ENCODE data around the gene AEN.

AEN gene, protein sequence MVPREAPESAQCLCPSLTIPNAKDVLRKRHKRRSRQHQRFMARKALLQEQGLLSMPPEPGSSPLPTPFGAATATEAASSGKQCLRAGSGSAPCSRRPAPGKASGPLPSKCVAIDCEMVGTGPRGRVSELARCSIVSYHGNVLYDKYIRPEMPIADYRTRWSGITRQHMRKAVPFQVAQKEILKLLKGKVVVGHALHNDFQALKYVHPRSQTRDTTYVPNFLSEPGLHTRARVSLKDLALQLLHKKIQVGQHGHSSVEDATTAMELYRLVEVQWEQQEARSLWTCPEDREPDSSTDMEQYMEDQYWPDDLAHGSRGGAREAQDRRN

DNA sequence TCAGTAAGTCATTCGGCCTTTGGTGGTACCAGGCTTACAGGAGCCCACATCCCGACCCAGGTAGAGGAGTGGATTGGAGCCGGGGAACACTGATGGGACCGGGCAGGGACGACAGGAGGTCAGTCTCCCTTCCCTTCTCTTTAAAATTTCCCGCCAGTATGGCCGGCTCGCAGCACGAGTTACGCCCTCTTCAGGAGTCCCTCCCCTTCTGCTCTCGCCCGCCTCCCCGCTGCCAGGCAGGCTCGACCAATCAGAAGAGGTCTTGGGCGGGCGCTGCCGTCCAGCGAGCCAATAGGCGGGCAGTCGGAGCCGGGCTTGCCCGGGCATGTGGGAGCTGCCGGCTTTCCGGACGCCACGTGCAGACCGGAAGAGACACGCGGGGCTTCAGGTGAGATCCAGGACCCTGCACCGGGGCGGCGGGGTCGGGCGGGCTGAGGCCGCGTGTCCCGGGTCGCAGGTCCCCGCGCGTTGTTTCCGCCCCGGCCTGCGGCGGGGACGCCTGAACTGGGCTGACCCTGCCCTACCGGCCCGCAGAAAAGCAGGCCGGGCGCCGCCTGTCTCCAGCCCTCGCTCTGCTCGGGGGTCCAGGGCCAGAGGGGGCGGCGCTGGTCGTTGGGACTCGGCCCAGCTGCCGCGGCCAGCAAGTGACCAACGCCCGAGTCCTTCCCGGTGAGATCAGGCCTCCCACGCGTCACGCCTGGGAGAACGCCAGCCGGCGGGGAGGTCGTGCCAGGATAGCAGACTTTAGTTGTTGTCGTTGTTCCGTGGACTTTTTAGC is at the start of gene AEN:
Gene AEN, plus strand, starts transcription at position 346 of the 778 bp plus-strand sequence. CDS start 4,870 bp downstream, outside the sequence.
- peak; percentile 94 to 98 (median 98) for DNase-seq

DNA sequence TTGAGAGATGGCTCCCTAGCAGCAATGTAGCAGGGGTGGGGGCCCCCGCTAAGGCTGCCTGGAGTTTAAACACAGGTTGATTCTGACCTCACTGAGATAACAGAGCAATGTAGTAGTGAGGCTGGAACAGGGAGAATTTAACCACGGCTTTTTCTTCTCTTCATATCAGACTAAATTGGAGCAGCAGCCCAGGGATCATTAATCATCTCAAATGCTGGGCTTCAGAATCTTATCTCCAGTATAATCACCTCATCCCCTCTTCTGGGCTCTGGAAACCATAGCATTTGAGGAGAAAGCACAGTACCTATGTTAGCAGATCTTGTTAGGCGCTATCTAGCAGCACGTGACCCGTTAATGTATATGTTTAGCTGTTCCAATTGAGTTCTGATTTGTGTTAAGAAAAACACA is 49.3 kb upstream of the AEN start:
- DNase-seq, result peak in 1 of 3 experiments; percentile 24

DNA sequence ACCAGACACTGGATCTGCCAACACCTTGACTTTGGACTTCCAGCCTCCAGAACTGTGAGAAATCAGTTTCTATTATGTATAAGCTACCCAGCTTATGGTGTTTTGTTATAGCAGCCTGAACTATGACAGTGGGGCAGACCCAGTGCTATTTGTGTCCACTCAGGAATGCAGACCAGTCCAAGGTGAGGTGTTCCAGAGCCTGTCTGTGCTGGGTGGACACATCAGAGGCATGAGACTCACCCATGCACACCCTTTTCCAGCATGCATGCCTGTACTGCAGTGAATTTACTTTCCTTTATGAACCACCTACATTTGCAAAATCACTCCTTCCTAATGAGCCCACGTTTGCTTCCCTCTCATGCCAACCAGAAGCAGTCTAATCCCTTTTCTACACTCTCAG is 47.1 kb upstream of the AEN start:
- DNase-seq, result no peak

DNA sequence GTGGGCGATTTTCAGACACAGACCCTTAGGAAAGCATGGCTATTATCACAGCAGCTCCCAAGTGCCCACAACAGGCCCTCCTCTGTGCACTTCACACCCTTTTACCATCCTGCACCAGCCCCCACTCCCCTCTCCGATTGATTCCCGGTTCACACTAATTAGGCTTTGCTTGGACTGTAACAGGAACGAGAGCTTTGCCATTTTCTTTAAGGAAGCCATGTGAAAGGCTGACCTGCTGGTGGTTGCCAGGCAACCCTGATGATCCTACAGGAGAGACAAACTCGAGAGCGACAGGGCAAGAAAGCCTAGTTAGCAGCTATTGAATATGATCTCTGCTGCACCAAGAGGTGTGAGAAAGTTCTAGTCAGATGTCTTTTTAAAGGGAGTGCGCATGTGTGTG is 46.5 kb upstream of the AEN start:
- peak; percentile 73 to 94 (median 77) for DNase-seq

DNA sequence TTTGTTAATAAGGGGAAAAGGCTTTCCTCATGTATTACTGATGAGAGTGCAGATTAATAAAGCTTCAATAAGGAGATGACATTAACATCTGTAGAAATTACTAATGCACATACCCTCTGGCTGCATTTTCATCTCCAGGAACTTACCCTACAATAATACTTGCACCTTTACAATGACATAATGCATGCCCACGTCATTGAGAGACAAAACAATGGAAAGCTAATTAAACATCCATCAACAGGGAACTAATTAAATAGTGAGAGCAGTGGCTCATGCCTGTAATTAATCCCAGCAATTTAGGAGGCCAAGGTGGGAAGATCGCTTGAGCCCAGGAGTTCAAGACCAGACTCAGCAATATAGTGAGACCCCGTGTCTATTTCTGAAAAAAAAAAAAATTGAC is 41.8 kb upstream of the AEN start:
- peak in 1 of 3 experiments; percentile 18 for DNase-seq

DNA sequence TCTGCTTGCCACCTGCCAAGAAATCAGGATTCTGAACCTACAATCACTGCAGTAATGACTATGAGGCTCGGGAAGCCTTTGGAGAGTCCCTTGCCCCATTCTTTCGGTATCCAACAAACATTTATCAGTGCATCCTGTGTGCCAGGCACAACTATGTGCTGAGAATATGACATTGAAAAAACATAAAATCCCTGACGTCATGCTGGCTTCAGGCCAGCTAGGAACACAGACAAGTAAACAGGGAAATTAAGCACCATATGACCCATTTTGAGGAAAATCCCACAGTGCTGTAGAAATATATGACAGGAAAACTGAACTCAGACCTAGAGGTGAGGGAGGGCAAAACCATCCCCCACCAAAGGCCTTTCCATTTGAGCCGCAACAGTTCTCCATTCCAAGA is 40.6 kb upstream of the AEN start:
- peak in 1 of 3 experiments; percentile 17 for DNase-seq

DNA sequence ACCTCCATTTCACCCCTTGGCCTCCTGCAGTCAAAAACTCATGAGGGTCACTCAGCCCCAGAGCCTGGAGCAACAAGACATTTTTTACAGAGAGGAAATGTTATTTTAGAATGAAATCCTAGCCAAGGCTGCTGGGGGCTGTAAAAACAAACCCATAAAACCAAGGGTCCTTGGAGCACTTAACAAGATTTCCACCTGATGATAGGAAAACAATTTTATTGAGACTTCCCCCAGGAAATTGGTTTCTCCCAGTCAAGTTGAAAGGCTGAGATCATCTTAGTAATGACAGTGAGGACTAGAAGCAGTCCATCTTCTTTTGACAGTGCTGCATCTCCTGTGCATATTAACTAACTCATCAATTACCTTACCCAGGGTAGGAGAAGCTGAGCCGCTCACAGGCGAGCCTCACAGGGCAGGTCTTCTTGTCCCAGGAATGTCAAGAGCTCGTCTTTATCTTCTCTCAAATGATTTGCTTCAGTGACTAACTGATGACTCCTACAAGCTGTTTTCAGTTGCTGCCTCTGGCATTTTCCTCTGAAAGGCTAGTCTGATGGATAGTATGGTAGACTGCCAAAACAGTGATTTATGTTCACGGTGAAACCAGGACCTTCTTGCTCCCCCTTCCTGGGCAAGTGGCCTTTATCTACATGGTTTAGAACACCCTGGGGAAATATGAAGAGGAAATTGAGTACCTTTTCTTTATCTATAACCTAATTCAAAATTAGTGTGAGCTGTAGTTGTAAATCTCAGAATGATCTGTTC is 34.6 kb upstream of the AEN start:
- DNase-seq, result peak; percentile 33 to 66 (median 62)

DNA sequence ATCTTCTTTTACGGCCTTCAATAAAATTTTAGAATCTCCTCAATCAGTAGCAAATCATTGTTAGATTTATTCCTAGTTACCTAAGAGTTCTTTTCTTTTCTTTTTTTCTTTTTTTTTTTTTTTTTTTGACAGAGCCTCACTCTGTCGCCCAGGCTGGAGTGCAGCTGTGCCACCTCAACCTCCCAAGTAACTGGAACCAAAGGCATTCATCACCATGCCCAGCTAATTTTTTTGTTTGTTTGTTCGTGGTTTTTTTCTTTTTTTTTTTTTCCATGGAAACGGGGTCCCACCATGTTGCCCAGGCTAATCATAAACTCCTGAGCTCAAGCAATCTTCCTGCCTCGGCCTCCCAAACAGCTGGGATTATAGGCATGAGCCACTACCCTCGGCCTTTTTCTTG is 30.4 kb upstream of the AEN start:
- no peak for DNase-seq

DNA sequence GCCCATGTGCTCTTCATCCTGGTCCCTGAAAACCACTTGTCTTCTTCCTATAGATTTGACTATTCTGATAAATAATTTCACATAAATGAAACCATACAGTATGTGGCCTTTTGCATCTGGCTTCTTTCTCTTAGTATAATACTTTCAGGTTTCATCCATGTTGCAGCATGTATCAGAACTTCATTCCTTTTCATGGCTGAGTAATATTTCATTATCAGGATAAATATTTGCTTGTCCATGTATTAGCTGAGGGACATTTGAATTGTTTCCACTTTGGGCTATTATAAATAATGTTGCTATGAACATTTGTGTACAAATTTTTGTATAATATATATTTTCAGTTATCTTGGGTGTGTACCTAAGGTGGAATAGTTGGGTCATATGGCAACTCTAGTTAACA is 29.8 kb upstream of the AEN start:
- DNase-seq, result no peak

DNA sequence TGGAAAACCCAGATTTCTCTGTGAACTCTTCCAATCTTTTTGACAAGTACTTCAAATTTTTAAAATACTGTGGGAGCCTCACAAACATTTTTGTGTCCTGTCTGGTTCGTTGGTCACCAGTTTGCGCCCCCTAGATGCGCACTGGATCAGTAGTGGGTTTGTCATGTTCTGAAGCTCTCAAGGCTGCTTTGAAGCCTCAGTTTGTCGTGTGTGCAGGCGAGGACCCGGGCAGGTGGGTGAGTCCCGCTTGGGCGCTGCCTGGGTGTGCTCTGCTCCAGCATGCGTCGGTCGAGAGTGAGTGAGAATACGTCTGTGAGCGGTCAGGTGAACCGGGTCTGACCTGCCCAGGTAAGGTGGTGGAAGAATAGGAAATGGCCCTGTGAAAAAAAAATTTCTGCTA is 17.3 kb upstream of the AEN start:
- peak in 2 of 3 experiments; percentile 83 to 88 for DNase-seq

DNA sequence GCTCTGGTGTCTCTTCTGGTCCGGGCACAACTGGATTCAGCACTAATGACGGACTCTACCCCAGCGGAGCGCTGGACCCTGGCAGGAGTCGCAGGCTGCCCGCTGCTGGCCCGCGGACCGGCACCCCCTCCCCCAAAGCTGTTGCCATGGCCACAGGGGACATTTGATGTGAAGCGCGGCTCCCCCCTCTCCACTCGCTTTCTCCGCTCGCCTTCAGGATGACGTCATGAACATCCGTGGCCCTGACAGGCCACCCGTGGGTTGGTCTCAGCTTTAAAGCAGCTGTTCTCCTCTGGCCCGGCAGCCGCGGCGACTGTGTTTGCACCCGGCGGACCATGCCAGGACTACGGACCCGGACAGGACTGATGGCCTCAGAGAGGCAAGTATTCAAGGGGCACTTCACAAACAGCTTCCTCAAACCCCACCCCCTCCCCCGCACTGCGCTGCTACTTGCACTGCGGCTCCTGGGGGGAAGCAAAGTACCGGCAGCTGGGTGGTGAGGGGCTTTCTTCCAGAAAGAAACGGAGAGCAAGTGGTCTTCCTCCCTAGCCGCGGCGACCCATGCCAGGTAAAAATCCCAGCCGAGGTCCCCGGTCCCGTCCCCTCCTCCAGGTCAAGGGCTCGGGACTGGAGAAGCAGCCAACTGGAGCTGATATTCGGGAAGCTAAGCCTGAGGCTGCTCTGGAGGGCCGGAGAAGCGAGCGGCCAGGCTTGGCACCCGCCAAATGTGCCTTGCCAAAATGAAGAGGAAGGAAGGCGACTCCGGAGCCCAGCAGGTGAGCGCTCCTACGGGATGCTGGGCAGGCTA is 16.6 kb upstream of the AEN start:
- DNase-seq, result peak; percentile 26 to 91 (median 83)

DNA sequence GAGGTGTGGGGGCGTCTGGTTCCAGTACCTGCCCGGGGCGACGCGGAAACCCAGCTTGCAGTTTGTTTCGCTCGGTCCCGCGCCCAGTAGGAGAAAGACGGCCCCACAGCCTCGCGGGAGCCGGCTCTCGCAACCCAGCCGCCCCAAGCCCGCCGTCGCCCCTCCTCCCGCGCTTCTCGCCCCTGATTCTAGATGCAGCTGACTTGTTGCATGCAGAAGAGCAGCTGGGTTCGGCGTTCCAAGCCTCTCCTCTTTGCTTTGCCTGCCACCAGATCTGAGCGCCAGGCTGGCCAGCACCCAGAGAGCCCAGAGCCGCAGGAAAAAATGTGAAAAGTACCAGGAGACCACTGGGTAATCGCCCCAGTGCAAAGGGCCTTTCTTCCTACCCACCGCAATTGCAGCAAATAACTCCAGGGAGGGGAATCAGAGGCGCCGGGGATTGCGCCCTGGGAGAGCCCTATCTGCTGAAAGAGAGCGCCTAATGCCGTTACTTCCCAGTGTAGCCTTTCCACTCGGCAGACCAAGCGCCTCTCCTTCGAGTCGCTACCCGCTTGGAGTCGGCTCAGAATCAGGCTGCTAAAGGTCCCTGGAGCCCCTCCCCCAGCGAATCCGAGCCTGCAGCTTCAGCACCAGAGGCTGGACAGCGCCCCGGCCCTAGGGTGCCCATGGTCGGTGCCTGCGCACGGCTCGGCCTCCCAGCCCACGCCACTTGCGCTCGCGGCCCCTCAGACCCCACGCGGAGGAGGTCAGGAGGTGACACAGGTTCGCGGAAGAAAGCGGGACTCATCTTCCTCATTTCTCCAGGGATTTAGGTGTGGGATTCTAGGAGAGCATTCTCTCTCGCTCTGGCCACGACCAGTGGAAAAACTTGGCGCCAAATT is 15.7 kb upstream of the AEN start:
- DNase-seq, result peak; percentile 51 to 86 (median 80)

DNA sequence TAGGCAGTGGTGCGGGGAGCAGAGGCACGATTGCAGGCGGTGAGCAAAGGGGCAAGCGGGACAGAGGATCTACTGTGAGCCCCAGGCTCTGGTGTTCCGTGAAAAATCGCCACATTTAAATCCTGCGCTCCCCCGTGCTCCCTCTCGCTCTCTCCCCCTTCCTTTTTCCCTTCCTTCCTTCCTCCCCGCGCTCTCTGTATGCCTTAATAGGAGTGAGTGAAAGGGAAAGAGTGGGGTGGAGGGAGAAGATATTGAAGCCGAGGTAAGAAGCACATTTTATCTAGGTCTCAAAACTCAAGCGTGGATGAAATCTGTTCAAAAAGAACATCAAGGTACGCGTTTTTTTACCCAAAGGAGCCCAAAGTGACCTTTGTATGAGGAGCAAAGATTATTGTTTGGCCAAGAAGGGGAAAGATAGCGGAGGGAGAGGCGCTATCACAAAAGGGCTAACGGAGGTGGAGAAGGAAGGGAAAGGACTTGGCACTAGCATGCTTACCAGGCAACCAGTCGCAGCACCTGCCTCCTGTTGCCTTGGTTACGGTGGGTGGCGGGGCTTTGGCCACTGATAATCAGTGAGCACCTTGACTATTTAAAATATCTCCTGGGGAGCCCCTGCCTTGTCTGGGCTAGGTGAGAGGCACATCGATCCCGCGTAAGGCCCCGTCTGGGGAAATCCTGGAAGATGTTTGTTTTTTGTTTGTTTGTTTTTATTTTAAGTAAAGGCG is 14.9 kb upstream of the AEN start:
- DNase-seq, result peak; percentile 46 to 94 (median 87)

DNA sequence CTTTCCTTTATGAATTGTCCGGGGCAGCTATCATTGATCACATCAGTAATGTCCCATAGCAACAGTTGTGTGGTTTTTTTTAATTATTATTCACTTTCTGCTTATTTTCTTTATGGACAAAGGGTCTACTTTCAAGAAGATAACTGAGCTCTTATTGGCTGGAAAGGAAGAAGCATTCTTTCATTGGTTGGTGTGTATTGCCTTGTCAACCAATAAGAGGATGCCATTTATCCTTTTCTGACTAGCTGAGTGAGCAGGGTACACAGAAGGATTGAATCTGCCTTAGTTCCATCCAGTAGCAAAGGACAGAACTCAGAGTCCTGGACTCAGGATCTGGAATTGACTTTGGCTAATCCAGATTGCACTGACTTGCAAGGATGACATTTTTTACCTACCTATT is 13.2 kb upstream of the AEN start:
- peak in 1 of 3 experiments; percentile 17 for DNase-seq

DNA sequence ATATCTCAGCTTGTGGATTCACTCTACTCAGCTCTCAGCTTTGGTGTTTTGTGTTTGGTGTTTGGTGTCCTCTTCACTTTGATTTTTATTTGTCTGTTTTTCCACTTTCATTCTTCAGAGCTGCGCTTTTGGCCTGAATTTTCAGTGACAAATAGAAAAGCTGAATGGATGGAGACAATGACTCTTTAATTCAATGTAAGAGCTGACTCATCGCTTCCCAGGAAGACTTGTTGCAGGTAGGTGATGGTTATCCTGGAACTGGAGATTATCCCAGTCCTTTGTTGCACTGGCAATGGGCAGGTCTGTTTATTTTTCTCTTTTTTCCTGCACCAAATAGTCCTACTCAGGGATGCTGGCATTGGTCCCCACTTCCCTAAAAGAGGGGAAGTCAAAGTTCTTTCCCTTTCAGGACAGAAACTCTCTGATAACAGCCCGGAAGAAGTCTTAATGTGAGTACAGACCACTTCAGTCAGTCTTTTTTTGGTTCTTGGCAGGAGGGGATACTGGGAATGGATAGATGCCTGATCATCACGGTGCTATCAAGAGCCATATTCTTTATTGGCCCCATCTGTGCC is 12.4 kb upstream of the AEN start:
- no peak for DNase-seq

DNA sequence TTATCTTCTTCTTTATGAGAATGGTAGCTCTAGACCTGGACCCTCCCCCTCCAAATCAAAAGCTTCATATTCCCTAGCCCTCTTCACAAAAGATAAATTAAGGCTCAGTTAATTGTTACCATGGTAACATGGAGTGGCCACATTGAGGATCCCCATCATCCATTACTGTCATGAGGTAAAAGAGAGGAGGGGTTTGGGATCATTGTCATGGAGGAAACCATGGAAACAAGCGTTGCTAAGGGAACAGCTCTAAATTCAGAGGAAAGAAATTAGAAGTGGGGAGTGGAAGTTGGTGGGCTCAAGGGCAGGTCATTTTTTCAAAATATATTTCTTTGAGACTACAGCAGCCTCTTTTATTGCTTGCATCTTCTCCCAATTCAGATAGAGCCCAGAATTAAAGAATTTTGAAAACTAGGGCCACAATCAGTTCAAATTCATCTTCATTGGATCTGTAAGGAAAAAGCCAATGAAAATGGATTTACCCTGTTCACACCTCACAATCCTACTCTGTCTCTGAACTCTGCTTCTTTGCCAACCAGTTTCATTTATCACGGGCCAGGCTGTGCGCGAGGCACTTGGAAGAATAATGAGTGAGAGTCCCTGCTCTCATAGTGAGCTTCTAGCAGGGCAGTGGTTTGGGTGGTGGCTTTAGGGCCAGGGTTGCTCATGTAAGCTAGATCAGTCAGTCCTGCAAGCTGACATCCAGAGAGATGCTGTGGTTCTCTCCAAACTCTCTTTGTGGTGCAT is 11.6 kb upstream of the AEN start:
- DNase-seq, result peak in 2 of 3 experiments; percentile 31 to 70

DNA sequence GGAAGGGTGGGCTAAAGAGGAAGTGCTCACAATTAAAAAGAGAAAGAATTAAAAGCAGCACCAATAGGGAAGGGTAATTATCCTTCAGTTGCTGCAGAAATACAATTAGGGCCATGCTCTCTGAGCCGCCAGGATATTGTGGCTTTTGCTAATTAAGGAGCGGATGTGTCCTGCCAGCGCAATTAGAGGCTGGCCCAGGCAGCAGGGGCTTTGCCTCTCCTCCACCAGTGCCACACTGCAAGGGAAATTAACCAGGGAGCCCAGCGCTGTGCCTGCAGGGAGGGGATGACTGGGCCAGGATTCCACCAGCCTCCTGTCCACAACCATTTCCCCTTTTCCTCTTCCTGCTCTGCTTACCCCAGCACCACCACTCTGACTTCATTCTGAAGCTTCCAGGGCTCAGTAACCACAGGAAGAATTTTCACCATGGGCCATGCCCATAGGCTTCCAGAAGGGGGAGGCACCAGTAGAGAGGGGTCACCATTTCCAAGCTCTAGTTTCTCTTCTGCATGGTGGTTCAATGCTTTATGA is 10.4 kb upstream of the AEN start:
- peak in 2 of 3 experiments; percentile 61 to 78 for DNase-seq

DNA sequence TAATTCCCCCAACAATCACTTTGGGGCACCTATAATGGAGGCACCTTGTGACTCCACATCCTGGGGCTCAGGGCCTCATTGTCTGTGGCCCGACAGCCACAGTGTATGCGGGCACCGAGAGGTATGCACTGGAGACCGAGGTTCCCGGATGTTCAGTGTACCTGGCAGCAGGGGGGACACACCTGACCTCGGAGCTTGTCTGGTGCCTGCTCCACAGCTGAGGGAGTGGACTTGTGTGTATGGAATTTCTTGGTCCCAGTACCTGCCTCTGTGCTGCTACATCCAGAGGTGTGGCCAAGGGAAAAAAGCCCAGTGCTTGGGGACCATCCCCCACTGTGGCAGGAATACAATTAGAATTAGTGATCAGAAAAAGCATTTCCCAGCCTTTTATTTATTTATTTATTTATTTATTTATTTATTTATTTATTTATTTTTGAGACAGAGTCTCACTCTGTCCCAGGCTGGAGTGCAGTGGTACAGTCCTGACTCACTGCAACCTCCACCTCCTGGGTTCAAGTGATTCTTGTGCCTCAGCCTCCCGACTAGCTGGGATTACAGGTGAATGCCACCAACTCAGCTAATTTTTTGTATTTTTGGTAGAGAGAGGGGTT is 8.8 kb upstream of the AEN start:
- no peak for DNase-seq

Data from NCI-H1417 (cell line).